ENCODE results near the gene ARHGAP9.

DNA sequence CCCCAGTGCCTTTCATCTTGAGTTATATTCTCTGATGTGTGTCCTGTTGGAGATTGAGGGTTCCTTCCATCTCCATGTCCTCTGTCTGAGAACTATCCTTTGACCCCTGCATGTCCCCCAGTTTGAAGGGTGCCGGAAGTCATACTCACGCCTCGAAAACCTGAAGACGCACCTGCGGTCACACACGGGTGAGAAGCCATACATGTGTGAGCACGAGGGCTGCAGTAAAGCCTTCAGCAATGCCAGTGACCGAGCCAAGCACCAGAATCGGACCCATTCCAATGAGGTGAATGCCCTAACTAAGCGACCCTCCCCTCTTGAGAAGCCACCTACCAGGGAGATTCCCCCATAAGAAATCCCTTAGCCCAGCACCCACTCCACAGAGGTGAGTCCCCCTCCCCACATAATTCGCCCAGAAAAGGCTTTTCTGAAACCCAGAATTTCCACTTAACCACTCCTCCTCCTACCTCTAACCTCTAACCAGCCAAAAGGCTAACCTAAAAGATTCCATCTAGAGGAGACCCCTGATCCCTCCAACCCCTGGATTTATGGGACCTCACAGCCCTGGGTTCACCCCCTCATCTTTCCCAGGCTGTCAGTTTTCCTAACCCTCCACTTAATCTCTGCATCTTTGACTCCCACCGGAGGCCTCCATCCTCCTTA is 12.3 kb downstream of the ARHGAP9 start:
- TF ChIP-seq YY1 (IDR thresholded peaks at IDR 0.05; ENCODE audit: low read depth) (no peak), RAD21 (IDR thresholded peaks at IDR 0.05; ENCODE audit: low read length) (no peak), EZH2phosphoT487 (IDR thresholded peaks at IDR 0.05; ENCODE audit: borderline replicate concordance, low read depth) (no peak), SMC3 (IDR thresholded peaks at IDR 0.05; ENCODE audit: low read depth, low read length) (no peak), EP300 (IDR thresholded peaks at IDR 0.05; ENCODE audit: borderline replicate concordance in 1 of 2, low read depth in 1 of 2, low read length in 1 of 2) (no peak), FOXM1 (IDR thresholded peaks at IDR 0.05; ENCODE audit: low read depth) (no peak)
- TF ChIP-seq, protein P1, sequence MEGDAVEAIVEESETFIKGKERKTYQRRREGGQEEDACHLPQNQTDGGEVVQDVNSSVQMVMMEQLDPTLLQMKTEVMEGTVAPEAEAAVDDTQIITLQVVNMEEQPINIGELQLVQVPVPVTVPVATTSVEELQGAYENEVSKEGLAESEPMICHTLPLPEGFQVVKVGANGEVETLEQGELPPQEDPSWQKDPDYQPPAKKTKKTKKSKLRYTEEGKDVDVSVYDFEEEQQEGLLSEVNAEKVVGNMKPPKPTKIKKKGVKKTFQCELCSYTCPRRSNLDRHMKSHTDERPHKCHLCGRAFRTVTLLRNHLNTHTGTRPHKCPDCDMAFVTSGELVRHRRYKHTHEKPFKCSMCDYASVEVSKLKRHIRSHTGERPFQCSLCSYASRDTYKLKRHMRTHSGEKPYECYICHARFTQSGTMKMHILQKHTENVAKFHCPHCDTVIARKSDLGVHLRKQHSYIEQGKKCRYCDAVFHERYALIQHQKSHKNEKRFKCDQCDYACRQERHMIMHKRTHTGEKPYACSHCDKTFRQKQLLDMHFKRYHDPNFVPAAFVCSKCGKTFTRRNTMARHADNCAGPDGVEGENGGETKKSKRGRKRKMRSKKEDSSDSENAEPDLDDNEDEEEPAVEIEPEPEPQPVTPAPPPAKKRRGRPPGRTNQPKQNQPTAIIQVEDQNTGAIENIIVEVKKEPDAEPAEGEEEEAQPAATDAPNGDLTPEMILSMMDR (IDR thresholded peaks at IDR 0.05) = no peak
- TF ChIP-seq, protein P2, sequence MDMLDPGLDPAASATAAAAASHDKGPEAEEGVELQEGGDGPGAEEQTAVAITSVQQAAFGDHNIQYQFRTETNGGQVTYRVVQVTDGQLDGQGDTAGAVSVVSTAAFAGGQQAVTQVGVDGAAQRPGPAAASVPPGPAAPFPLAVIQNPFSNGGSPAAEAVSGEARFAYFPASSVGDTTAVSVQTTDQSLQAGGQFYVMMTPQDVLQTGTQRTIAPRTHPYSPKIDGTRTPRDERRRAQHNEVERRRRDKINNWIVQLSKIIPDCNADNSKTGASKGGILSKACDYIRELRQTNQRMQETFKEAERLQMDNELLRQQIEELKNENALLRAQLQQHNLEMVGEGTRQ (IDR thresholded peaks at IDR 0.05; ENCODE audit: borderline replicate concordance, low read depth, low read length) = no peak

All from SK-N-SH (cell line).